K562 (cell line): Measurements from ENCODE around the gene WFDC9.
"Not testable (repeated sequence)": the region's sequence is repeated elsewhere in the genome, so short reads cannot be mapped to it uniquely, and the experiment has no call there.

ENCODE experiments used
- CBX5 ChIP-seq: IDR thresholded peaks from 2 replicates; pipeline ENCODE4 v1.6.1; 2014; ENCODE audit warnings: low read depth, borderline replicate concordance
- CREB1 ChIP-seq, 2 experiments: sonication (generic) in 1 of 2; formaldehyde crosslinking in 1 of 2; IDR thresholded peaks; 2 replicates each; pipeline versions ENCODE4 v1.6.1 to v1.8.0; 2012 to 2022; ENCODE audit warnings: inconsistent platforms in 1 of 2, mild to moderate bottlenecking in 1 of 2, missing genetic modification reagents in 1 of 2, moderate library complexity in 1 of 2
- DDX20 ChIP-seq: fragments of 450-650 bp; IDR thresholded peaks from 2 replicates; pipeline ENCODE4 v1.6.1; 2016; ENCODE audit warnings: missing genetic modification characterization, low read depth, mild to moderate bottlenecking, missing compliant biosample characterization, moderate library complexity
- DNMT1 ChIP-seq: fragments of 450-650 bp; IDR thresholded peaks from 2 replicates; pipeline ENCODE4 v1.6.1; 2016; ENCODE audit warnings: antibody characterized with exemption, mild to moderate bottlenecking
- MYC ChIP-seq, 2 experiments: fragments of 250-450 bp in 1 of 2; sonication (Bioruptor Pico) in 1 of 2; IDR thresholded peaks; 2 replicates each; pipeline versions ENCODE4 v1.5.1 to v1.6.1; 2012 to 2021; ENCODE audit warnings: low read depth in 2 of 2, borderline replicate concordance in 1 of 2, improper control_type of control experiment in 1 of 2, low read length in 1 of 2, mild to moderate bottlenecking in 1 of 2, moderate library complexity in 1 of 2
- MYNN ChIP-seq, 2 experiments: sonication (generic); formaldehyde crosslinking in 1 of 2; IDR thresholded peaks; 2 replicates each; pipeline versions ENCODE4 v1.5.0 to v1.6.1; 2016 to 2020; ENCODE audit warnings: antibody characterized with exemption in 1 of 2, missing genetic modification reagents in 1 of 2
- RBM34 ChIP-seq: fragments of 200-400 bp; formaldehyde crosslinking; IDR thresholded peaks from 2 replicates; pipeline ENCODE4 v1.6.1; 2018; ENCODE audit warnings: low read length, borderline replicate concordance; ENCODE audit not compliant: insufficient read depth
- SMC3 ChIP-seq: conservative IDR thresholded peaks from 2 replicates; pipeline ENCODE4 v1.6.1; 2011; ENCODE audit warnings: low read depth, low read length, improper control_type of control experiment; ENCODE audit not compliant: insufficient read depth
- TCF7L2 ChIP-seq: fragments of 150-350 bp; IDR thresholded peaks from 2 replicates; pipeline ENCODE4 v1.6.1; 2016; ENCODE audit warnings: low read depth, mild to moderate bottlenecking, low read length, moderate library complexity
- TEAD2 ChIP-seq: fragments of 450-650 bp; IDR thresholded peaks from 2 replicates; pipeline ENCODE4 v1.6.1; 2016; ENCODE audit warnings: missing genetic modification characterization, control low read depth, missing compliant biosample characterization
- ZFX ChIP-seq: sonication (generic); formaldehyde crosslinking; IDR thresholded peaks from 2 replicates; pipeline ENCODE4 v1.8.0; 2022; ENCODE audit warnings: mild to moderate bottlenecking, missing genetic modification reagents, moderate library complexity
- TF ChIP-seq, protein P1 (sequence below): IDR thresholded peaks from 2 replicates; pipeline ENCODE4 v1.6.1; 2012; ENCODE audit warnings: low read depth, low read length, improper control_type of control experiment, borderline replicate concordance
- TF ChIP-seq, protein P2 (sequence below): fragments of 250-450 bp; sonication (Bioruptor Pico); IDR thresholded peaks from 2 replicates; pipeline ENCODE4 v1.4.0; 2020; ENCODE audit warnings: mild to moderate bottlenecking
- TF ChIP-seq, protein P3 (sequence below), 3 experiments: IDR thresholded peaks in 2 of 3; conservative IDR thresholded peaks in 1 of 3; 2 replicates each; pipeline ENCODE4 v1.5.1; 2011 to 2012; ENCODE audit warnings: low read length in 3 of 3, mild to moderate bottlenecking in 3 of 3, control low read depth in 2 of 3, improper control_type of control experiment in 1 of 3, inconsistent platforms in 1 of 3, low read depth in 1 of 3, mixed read lengths in 1 of 3, moderate library complexity in 1 of 3; ENCODE audit not compliant: insufficient read depth in 2 of 3

DNA sequence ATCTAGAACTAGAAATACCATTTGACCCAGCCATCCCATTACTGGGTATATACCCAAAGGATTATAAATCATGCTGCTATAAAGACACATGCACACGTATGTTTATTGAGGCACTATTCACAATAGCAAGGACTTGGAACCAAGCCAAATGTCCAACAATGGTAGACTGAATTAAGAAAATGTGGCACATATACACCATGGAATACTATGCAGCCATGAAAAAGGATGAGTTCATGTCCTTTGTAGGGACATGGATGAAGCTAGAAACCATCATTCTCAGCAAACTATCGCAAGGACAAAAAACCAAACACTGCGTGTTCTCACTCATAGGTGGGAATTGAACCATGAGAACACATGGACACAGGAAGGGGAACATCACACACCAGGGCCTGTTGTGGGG lies 26.0 kb upstream of the WFDC9 start:
- not testable (repeated sequence) for TF ChIP-seq TCF7L2; DDX20 (tag); SMC3; RBM34; DNMT1; TEAD2 (tag); CBX5; ZFX (CRISPR knock-in tag); MYC (IDR thresholded peaks at IDR 0.05; ENCODE audit: low read depth, low read length); MYC (CRISPR knock-in tag; IDR thresholded peaks at IDR 0.05; ENCODE audit: borderline replicate concordance, low read depth); MYNN (IDR thresholded peaks at IDR 0.05); MYNN (CRISPR knock-in tag; IDR thresholded peaks at IDR 0.05); CREB1 (IDR thresholded peaks at IDR 0.05); CREB1 (CRISPR knock-in tag; IDR thresholded peaks at IDR 0.05)
- TF ChIP-seq, protein P1, sequence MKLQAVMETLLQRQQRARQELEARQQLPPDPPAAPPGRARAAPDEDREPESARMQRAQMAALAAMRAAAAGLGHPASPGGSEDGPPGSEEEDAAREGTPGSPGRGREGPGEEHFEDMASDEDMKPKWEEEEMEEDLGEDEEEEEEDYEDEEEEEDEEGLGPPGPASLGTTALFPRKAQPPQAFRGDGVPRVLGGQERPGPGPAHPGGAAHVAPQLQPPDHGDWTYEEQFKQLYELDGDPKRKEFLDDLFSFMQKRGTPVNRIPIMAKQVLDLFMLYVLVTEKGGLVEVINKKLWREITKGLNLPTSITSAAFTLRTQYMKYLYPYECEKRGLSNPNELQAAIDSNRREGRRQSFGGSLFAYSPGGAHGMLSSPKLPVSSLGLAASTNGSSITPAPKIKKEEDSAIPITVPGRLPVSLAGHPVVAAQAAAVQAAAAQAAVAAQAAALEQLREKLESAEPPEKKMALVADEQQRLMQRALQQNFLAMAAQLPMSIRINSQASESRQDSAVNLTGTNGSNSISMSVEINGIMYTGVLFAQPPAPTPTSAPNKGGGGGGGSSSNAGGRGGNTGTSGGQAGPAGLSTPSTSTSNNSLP = not testable (repeated sequence)
- TF ChIP-seq, protein P2, sequence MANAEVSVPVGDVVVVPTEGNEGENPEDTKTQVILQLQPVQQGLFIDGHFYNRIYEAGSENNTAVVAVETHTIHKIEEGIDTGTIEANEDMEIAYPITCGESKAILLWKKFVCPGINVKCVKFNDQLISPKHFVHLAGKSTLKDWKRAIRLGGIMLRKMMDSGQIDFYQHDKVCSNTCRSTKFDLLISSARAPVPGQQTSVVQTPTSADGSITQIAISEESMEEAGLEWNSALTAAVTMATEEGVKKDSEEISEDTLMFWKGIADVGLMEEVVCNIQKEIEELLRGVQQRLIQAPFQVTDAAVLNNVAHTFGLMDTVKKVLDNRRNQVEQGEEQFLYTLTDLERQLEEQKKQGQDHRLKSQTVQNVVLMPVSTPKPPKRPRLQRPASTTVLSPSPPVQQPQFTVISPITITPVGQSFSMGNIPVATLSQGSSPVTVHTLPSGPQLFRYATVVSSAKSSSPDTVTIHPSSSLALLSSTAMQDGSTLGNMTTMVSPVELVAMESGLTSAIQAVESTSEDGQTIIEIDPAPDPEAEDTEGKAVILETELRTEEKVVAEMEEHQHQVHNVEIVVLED (CRISPR knock-in tag) = not testable (repeated sequence)
- TF ChIP-seq, protein P3, sequence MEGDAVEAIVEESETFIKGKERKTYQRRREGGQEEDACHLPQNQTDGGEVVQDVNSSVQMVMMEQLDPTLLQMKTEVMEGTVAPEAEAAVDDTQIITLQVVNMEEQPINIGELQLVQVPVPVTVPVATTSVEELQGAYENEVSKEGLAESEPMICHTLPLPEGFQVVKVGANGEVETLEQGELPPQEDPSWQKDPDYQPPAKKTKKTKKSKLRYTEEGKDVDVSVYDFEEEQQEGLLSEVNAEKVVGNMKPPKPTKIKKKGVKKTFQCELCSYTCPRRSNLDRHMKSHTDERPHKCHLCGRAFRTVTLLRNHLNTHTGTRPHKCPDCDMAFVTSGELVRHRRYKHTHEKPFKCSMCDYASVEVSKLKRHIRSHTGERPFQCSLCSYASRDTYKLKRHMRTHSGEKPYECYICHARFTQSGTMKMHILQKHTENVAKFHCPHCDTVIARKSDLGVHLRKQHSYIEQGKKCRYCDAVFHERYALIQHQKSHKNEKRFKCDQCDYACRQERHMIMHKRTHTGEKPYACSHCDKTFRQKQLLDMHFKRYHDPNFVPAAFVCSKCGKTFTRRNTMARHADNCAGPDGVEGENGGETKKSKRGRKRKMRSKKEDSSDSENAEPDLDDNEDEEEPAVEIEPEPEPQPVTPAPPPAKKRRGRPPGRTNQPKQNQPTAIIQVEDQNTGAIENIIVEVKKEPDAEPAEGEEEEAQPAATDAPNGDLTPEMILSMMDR (IDR thresholded peaks at IDR 0.05 in 2 of 3, conservative IDR thresholded peaks at IDR 0.05 in 1 of 3; ENCODE audit: insufficient read depth in 2 of 3, low read depth in 1 of 3, low read length in 3 of 3) = not testable (repeated sequence)
